Gastroesophageal sphincter (tissue), 2 donors: ENCODE data around the gene IFNA2.

ENCODE experiments used
- POLR2A ChIP-seq, 2 donors: fragments of 450-650 bp; IDR thresholded peaks; one replicate each; pipeline ENCODE4 v1.6.1; 2017; ENCODE audit warnings: antibody characterized with exemption in 2 of 2, mild to moderate bottlenecking in 2 of 2, moderate library complexity in 1 of 2
- POLR2AphosphoS5 ChIP-seq: sonication (generic); formaldehyde crosslinking; IDR thresholded peaks from one replicate; pipeline ENCODE4 v1.6.1; 2017; ENCODE audit warnings: antibody characterized with exemption

- TF ChIP-seq POLR2A (IDR thresholded peaks at IDR 0.05) (no peak), POLR2AphosphoS5 (no peak)
Observed at GRCh38 chr9:21432672-21433425, 47.7 kb upstream of the IFNA2 start.
